Activated naive CD4-positive, alpha-beta T cell treated with anti-CD3 and anti-CD28 coated beads for 36 hours (primary cell): ENCODE data around the gene ARMC12. TPM values are rescaled to one million over a fixed set of nuclear protein-coding genes. Genes with fewer than 3 reads are reported as not detected.

Source experiments
- total RNA-seq, 2 experiments: library from RNA; stranded (reverse); gene quantifications; one replicate each; pipeline ENCODE4 v1.2.3, GENCODE V29; 2021

ARMC12 gene
- total RNA-seq, 2 experiments from 2014 or later, result 3.1 to 3.9 TPM

Other genes with a start within 250 kb of the ARMC12 start
- 1 to 10 TPM; 1.1 to 1.4 TPM for gene TEAD3, start 240.0 kb upstream of the ARMC12 start, total RNA-seq
- not detected for gene TULP1, start 224.1 kb upstream of the ARMC12 start, total RNA-seq
- 100 to 1,000 TPM; 202 to 208 TPM for gene FKBP5, start 48.1 kb upstream of the ARMC12 start, total RNA-seq
- not detected for gene CLPSL2, start 39.6 kb downstream of the ARMC12 start, total RNA-seq
- gene CLPSL1, start 44.0 kb downstream of the ARMC12 start, total RNA-seq, result not detected
- gene CLPS, start 60.3 kb downstream of the ARMC12 start, total RNA-seq, result not detected
- gene LHFPL5, start 68.3 kb downstream of the ARMC12 start, total RNA-seq, result not detected
- 100 to 1,000 TPM; 126 to 127 TPM for gene SRPK1, start 184.1 kb downstream of the ARMC12 start, total RNA-seq